Dermis microvascular lymphatic vessel endothelial cell (primary cell): ENCODE measurements around the gene UBE2S. TPM values are rescaled to one million over a fixed set of nuclear protein-coding genes. Genes with fewer than 3 reads are reported as not detected.
"Not testable (repeated sequence)": the region's sequence is repeated elsewhere in the genome, so short reads cannot be mapped to it uniquely, and the experiment has no call there.

ENCODE experiments used
- DNase-seq, 2 donors: peaks; one replicate each; pipeline versions ENCODE4 v3.0.0 to v3.0.0-alpha.2; 2010; ENCODE audit warnings: low read depth in 2 of 2
- total RNA-seq: library from RNA; depleted of rRNA; stranded (reverse); fragments of >200 nt; gene quantifications from 2 replicates; pipeline ENCODE4 v1.2.1, GENCODE V29; 2014

UBE2S gene
- total RNA-seq, 1 donor from 2014 or later = 40.6 TPM

DNA sequence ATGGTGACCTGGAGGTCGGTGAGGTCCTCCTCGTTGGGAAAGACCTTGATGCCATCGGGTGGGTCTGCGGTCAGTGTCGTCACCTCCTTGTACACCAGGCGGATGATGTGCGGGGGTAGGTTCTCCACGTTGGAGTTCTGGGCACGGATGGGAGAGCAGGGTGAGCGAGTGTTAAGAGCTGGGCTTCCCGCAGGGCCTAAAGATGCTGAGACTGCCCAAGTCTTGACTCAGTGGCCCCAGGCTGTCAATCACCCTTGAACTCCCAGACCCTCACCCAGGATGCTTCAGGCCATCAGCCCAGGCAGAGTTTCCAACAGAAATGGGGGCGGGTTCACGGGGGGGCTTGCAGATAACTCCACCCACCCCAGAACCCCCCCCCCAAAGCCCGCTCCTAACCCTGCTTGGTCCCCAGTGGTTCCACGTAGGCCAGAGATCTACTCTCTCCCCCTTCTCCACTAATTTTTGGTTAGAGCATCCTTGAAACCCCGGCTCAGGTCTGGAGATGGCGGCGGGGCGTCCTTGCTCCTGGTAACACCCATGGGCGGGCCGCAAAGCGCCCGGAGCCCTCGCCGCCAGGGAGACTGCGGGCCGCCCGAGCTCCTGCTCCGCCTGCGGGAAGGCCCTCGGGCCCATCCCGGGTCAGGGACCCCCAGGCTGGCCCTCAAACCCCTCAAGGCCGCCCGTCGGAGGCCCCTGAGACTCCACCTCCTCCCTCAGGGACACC lies 600 bp downstream of the UBE2S start:
- peak in 1 of 2 donors; percentile 36 for DNase-seq

DNA sequence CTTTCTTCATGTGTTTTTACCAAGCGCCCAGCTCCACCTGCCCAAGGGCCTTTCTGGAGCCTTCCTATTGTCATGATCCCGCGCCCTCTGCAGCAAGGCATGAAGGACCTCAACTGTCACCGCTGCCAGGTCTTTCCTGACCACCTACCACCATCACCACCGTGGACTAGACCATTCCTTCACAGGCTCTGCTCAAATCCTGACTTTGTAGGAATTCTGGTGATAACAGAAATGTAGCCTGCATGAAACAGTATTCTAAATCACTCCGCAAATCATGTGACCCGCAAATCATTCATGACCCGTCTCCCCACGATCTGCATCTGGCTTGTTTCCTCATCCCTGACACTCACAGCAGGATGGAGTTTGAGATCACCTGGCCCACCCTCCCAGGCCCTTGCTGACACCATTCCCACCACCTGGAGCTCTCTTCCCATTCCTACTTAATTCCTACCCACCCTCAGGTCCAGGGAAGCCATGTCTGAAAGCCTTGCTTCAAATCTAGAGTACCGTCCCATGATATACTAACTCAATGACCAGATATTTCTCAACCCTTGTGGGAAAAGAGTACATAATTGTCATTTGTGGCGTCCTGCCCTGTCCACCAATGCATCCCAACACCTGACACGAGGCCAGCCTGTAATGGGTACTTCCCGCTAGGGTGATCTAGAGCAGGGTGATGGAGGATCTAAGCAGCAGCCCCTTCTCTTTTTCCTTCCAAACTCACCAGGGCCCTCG lies 1.3 kb downstream of the UBE2S start:
- DNase-seq = no peak

DNA sequence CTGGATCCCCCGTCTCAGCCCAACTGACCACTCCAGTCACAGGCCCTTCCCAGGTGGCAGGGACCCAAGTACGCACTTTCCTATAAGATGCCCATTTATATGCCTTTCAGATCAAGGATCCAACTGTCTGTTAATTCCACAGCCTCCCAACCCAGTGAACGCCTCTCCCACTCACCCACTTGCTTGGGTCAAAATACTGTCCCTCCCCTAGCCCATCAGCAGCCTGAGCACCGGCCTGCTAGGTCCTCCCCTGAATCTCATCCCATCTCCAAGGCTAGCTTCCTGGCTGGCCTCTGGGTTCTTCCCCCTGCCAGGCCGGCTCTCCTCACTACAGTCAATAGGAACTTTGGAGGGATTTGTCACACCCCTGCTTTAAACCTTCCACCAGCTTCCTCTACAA lies 1.9 kb downstream of the UBE2S start:
- DNase-seq = no peak

DNA sequence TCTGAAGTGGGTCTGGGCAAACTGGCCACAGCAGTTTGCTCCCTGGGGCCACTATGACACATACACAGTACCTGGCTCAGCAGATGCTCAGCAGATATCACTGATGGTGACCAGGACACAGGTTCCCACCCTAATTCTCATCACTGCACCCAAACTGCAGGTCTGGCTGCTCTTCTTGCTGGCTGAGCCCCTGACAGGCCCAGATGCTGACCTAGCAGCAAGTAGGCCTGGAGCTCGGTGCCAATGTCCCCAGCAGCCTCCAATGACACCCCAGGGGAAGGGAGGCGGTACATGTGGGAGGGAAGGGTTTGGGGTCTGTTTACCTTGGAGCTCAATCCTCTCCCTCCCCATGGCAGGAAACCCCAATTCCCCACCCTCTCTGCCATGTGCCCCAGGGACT lies 5.1 kb downstream of the UBE2S start:
- no peak for DNase-seq

DNA sequence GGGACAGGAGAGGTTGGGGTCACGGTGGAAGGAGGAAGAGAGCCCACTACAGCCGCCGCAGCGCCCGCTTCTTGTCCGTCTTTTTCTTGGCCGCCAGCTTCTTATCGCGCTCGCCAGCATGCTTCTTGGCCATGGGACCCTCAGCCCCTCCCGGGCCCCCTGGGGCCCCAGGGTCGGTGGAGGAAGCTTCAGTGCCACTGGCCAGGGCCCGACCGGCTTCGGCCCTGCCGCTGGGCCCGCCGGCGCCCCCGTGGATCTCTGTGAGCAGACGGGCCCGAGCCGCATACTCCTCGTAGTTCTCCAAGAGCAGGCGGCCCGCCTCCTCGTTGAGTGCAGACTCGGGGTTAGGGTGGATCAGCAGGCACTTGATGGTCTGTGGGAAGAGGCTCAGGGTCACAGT lies 6.2 kb downstream of the UBE2S start:
- not testable (repeated sequence) for DNase-seq

DNA sequence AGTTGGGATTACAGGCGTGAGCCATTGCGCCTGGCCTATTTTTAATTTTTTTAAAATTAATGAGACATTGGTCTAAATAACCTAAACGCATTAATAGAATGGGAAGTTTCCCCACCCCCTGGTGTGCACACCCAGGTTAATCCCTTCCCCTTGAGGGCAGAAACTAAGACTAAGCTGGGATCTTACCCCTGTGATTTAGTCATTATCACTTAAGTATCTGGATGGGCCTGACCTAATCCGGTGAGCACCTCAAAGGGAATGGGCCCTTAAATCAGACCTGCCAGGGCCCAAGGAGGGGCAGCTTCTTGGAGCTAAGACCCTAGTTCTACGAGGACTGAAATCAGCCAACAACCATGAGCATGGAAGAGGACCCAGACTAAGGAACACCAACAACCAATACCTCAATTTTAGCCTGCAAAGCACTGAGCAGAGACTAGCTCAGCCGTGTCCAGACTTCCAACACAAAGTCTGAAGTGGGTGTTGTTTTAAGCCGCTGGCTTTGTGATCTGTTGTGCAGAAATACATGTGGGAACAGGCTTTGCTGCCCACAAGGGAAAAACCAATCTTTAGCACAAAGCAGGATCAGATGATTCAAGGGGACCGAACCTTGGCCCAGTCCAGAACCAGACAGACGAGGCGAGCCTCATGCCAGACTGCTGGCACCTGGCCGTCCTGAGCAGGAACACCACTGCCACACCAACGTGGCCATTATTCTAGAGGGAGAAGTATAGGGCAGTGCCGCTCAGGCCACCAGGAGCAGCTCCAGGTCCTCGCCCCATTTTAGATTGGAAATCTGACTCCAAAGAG lies 7.1 kb downstream of the UBE2S start:
- no peak for DNase-seq

DNA sequence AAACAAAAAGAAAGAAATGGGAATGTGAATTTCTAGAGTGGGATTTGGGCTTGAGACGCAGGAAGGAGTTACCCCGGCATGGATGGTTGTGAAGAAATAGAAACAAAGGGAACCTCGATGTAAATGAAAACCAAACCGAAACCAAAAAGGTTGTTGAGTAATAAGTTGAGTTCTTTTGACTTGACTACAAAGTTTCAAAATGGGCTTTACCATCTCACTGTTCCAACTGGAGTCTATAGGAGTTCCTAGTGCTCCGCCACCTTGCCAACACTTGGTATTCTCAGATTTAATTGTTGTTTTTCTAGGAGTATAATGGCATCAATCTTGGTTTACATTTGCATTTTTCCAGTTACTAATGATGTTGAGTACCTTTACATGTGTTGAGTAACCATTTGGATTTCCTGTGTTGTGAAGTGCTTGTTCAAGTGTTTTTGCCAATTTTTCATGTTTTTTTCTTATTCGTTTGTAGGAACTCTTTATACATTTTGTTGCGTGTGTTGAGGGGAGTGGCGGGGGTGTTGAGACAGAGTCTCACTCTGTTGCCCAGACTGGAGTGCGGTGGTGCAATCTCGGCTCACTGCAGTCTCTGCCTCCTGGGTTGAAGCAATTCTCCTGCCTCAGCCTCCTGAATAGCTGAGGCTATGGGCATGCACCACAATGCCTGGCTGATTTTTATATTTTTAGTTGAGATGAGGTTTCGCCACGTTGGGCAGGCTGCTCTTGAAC lies 9.2 kb downstream of the UBE2S start:
- no peak for DNase-seq

DNA sequence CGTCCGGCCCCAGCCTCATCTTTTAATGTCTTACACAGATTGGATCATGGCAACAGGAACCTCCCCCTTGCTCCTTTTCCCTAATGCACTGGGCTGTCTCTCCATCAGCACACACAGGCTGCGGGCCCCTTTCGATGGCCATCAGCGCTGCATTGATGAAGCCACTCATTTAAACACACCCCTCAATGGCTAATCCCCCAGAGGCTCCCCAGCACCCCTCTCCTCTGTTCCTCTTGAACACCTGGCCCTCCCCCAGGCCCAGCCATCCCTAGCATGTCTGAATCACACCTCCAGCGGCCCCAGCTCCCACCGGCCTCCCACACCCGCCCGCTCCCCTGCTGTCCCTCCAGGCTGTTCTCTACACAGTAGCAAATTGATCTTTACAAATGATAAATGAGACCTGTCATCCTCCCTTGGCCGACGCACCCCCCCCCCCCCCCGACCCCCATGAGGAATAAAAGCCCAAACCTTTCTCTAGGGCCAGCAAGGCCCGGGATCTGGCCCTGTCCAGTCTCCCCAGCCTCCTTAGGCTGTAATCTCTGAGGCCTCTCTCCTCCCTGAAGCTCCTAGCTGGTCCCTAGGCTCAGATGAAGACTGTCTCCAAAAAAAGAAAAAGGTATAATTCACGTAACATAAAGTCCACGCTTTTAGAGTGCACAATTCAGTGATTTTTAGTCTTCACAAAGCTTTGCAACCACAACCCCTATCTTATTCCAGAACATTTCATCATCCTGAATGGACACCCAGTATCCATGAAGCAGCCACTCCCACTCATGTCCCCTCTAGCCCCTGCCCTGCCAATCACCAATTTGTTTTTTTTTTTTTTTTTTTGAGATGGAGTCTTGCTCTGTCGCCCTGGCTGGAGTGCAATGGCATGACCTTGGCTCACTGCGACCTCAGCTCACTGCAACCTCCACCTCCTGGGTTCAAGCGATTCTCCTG lies 14.5 kb downstream of the UBE2S start:
- DNase-seq = no peak

DNA sequence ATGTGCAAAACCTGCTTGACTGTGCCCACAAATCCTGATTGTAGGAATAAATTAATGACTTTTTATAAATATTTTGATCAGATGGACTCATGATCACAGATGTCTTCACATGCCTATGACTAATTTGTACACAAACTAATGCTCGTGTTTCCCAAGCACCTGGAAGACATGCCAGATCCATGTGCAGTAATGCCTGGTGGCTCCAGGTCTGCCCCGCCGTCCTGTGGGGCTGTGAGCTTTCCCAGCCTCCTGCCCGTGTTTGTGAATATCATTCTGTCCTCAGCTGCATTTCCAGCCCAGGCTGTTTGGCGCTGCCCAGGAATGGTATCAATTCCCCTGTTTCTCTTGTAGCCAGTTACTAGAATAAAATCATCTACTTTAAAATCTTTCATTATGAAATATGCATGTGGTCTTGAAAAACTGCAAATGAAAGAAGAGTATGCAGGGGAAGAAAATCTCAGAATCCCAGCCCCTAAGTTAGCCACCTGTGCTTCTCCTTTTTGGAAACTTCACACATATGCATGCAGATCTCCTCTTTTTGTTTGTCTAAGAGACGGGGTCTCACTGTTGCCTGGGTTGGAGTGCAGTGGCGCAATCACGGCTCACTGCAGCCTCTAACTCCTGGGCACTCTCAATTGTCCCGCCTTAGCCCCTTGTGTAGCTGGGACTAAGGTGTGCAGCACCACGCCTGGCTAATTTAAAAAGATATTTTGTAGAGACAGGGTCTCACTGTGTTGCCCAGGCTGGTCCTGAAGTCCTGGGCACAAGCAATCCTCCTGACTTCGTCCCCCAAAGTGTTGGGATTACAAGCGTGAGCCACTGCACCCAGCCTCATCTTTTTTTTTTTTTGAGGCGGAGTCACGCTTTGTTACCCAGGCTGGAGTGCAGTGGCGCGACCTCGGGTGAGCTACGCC lies 15.6 kb downstream of the UBE2S start:
- no peak for DNase-seq

DNA sequence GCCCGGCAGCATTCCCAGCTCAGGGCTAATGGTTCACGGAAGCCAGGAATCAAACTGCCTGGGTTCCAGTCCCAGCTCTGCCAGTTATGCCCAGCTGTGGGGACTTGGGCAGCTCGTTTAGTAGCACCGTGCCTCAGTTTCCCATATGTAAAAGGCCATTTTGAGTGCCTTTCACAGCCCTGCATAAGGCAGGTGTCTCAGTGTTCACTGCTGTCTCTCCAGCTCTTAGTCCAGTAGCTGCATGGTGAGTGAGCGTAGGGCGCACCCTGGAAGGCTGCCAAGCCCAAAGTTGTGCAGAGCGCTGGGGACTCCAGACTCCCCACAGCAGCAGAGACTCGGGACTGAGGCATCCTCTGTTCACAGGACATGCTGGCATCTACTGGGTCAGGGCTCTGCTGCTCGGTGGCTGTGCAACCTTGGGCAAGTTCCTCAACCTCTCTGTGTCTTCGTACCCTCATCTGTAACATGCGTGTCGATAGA lies 16.4 kb downstream of the UBE2S start:
- no peak for DNase-seq

DNA sequence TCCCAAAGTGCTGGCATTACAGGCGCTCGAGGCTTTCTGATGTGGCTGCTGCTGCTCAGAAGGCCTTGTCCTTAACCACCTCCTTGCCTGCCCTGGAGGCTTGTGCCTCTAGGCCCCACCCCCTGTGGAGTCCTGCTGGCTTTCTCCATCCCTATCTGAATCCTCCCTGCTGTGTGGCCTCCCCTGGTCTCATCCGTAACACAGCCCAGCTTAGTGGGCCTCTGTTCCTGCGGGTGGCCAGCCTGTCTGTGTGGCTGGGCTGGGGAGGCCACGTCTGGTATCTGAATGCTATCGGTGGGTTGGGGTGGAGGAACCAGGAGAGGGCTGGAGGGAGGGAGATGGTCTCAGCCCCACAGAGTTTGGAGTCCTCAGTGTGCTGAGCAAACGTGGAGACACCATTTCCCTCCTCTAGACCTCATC lies 17.1 kb downstream of the UBE2S start:
- no peak for DNase-seq

DNA sequence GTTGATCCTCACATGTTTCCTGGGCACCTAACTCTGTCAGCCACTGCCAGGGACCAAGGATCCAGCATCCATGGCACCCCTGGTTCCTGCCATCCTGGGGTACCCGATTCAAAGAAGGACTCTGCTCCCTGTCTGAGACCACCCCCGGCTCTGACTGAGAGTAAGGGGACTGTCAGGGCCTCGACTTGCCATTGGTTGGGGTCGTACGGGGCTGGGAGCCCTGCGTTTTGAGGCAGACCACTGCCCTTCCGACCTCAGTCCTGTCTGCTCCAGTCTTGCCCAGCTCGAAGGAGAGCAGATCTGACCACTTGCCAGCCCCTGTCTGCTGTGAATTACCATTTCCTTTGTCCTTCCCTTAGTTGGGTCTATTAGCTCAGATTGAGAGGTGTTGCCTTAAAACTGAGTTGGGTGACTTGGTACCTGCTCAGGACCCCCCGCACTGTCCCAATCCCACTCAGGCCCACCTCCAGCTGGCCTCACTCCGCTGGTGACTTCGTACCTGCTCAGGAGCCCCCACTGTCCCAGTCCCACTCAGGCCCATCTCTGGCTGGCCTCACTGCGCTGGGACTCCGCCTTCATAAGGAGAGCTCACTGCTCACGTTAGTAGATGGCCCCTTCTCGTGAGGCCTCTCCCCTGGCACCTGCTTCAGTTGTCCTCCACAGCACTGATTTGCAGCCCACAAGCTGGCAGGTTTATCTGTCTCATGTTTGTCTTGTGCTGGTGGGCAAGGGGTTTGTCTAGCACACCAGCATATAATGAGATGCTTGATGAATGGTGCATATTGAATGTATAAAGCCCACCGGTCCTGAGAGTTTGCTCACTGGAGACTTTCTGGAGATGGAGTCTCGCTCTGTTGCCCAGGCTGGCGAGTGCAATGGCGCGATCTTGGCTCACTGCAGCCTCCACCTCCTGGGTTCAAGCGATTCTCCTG lies 17.9 kb downstream of the UBE2S start:
- DNase-seq = no peak

DNA sequence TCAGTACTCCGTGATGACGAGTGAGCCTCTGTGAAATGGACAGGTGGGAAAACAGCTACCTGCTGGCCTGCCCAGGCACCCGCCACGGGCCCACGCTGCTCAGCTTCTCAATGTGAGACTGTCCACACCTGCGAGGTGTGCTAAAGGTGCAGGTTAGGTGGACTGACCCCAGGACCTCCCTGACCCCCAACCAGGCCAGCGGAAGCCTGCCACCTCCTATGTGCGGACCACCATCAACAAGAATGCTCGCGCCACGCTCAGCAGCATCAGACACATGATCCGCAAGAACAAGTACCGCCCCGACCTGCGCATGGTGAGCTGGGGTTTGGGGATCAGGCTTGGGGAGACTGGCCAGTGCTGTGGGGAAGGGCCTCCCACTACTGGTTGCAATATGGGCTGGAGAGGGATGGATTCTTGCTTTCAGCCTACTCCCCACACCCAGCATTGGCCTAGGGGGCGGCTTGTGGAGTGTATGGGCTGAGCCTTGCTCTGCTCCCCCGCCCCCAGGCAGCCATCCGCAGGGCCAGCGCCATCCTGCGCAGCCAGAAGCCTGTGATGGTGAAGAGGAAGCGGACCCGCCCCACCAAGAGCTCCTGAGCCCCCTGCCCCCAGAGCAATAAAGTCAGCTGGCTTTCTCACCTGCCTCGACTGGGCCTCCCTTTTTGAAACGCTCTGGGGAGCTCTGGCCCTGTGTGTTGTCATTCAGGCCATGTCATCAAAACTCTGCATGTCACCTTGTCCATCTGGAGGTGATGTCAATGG lies 19.7 kb downstream of the UBE2S start:
- DNase-seq = no peak

DNA sequence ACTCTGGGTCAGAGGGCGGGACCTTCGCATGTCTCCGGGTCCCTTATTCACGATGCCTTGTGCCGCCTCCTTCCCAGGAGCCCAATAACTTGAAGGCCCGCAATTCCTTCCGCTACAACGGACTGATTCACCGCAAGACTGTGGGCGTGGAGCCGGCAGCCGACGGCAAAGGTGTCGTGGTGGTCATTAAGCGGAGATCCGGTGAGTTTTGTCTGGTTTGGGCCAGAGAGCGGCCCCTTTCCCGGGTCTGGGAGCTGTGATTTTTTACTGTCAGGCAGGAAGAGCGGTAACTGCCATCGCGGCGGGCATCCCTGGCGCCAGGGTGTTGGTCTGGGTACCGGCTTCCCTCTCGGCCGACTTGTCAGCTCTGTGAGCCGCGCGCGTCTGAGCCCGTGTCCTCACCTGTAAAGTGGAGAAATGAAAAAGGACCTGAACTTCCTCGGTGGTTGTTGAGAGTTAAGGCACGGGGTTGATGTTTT lies 21.1 kb downstream of the UBE2S start:
- no peak for DNase-seq

DNA sequence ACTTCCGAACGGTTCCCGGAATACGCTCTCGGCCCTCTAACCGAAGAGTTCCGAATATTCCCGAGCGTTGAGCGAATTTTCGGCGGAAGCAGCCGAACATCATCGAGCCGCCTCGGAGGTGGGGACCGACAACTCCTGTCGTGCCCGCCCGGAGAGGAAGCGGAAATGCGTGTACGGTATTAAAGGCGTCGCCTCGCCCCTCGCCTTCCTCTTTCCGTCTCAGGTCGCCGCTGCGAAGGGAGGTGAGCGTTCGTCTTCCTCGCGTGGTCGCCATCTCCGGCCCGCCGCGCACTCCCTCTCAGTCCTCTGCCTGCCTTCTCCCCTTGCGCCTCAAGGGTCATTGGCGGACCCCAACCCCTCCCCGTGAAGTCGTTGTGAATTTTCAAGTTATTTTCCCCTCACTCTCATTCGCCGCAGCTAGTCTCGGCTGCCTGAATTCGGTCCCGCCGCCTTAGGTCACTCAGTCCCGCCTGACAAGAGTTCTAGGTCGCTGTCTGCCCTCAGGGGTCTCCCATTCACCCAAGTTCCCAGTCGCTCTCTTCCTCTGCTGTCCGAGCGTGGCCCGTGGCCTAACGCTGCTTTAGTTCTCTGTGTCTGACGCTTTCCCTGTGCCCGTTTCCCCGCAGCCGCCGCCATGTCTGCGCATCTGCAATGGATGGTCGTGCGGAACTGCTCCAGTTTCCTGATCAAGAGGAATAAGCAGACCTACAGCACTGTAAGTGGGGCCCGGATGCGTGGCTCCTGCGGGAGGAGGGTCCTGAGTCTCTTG lies 21.7 kb downstream of the UBE2S start, which contains the start of gene RPL28:
RPL28 (plus strand) TSS at position 209 of the 769 bp plus-strand sequence; CDS start at position 635, 426 bp downstream.
- peak; percentile 97 to 98 for DNase-seq
